Liver (tissue), 9 donors: Measurements from ENCODE around the gene ANKEF1. TPM values are rescaled to one million over a fixed set of nuclear protein-coding genes. Genes with fewer than 3 reads are reported as not detected.

Experiments used
- DNase-seq: peaks from one replicate; pipeline ENCODE4 v3.0.0-alpha.2; 2017; ENCODE audit warnings: low spot score
- H3K27ac ChIP-seq, 2 donors: one replicate each; pipeline ENCODE4 v1.7.0; 2013; ENCODE audit warnings: inconsistent platforms in 2 of 2, low read length in 2 of 2, control low read depth in 1 of 2, low read depth in 1 of 2, mild to moderate bottlenecking in 1 of 2
- H3K27me3 ChIP-seq, 4 donors: one replicate each; pipeline versions ENCODE4 v1.6.1 to v1.7.0; 2013; ENCODE audit warnings: low read length in 3 of 4, inconsistent platforms in 1 of 4, mild to moderate bottlenecking in 1 of 4, moderate library complexity in 1 of 4; ENCODE audit not compliant: control insufficient read depth in 4 of 4, insufficient read depth in 4 of 4
- H3K36me3 ChIP-seq, 4 donors: one replicate each; pipeline versions ENCODE4 v1.6.1 to v1.7.0; 2013; ENCODE audit warnings: low read length in 3 of 4, mild to moderate bottlenecking in 3 of 4, low read depth in 1 of 4, moderate library complexity in 1 of 4; ENCODE audit not compliant: control insufficient read depth in 4 of 4, insufficient read depth in 3 of 4
- H3K4me1 ChIP-seq, 4 donors: one replicate each; pipeline versions ENCODE4 v1.6.1 to v1.7.0; 2013; ENCODE audit warnings: low read length in 3 of 4, mild to moderate bottlenecking in 3 of 4, moderate library complexity in 1 of 4; ENCODE audit not compliant: control insufficient read depth in 4 of 4, insufficient read depth in 4 of 4
- H3K4me3 ChIP-seq, 3 donors: one replicate each; pipeline versions ENCODE4 v1.6.1 to v1.7.0; 2013; ENCODE audit warnings: low read length in 3 of 3, control low read depth in 1 of 3, low read depth in 1 of 3, mild to moderate bottlenecking in 1 of 3
- H3K9ac ChIP-seq, 2 donors: one replicate each; pipeline ENCODE4 v1.7.0; 2013; ENCODE audit warnings: low read length in 2 of 2, mild to moderate bottlenecking in 2 of 2, moderate library complexity in 2 of 2, control low read depth in 1 of 2, low read depth in 1 of 2
- H3K9me3 ChIP-seq, 4 donors: one replicate each; pipeline versions ENCODE4 v1.6.1 to v1.7.0; 2013; ENCODE audit warnings: low read length in 3 of 4; ENCODE audit not compliant: control insufficient read depth in 4 of 4
- ATF3 ChIP-seq: IDR thresholded peaks from 2 replicates; pipeline ENCODE4 v1.6.1; 2016; ENCODE audit warnings: antibody characterized with exemption
- EGR1 ChIP-seq, 2 donors: IDR thresholded peaks; 2 replicates each; pipeline ENCODE4 v1.6.1; 2016 to 2018; ENCODE audit warnings: antibody characterized with exemption in 2 of 2, low read depth in 2 of 2
- FOXA1 ChIP-seq: IDR thresholded peaks from 2 replicates; pipeline ENCODE4 v1.6.1; 2016; ENCODE audit warnings: antibody characterized with exemption
- GABPA ChIP-seq, 2 donors: IDR thresholded peaks in 1 of 2; conservative IDR thresholded peaks in 1 of 2; 2 replicates each; pipeline ENCODE4 v1.6.1; 2016; ENCODE audit warnings: antibody characterized with exemption in 2 of 2, mild to moderate bottlenecking in 1 of 2, moderate library complexity in 1 of 2
- HNF4A ChIP-seq, 2 donors: conservative IDR thresholded peaks; 2 replicates each; pipeline ENCODE4 v1.6.1; 2016; ENCODE audit warnings: antibody characterized with exemption in 2 of 2, mild to moderate bottlenecking in 2 of 2
- JUND ChIP-seq, 2 donors: IDR thresholded peaks; 2 replicates each; pipeline ENCODE4 v1.6.1; 2016; ENCODE audit warnings: antibody characterized with exemption in 2 of 2
- NR2F2 ChIP-seq: IDR thresholded peaks from 2 replicates; pipeline ENCODE4 v1.6.1; 2016; ENCODE audit warnings: antibody characterized with exemption
- RAD21 ChIP-seq, 2 donors: IDR thresholded peaks; 2 replicates each; pipeline ENCODE4 v1.6.1; 2016; ENCODE audit warnings: antibody characterized with exemption in 2 of 2, mild to moderate bottlenecking in 2 of 2
- REST ChIP-seq: IDR thresholded peaks from 2 replicates; pipeline ENCODE4 v1.6.1; 2016; ENCODE audit warnings: antibody characterized with exemption, mild to moderate bottlenecking
- RXRA ChIP-seq, 2 donors: IDR thresholded peaks; 2 replicates each; pipeline ENCODE4 v1.6.1; 2017 to 2018; ENCODE audit warnings: antibody characterized with exemption in 2 of 2, mild to moderate bottlenecking in 1 of 2
- SP1 ChIP-seq: IDR thresholded peaks from 2 replicates; pipeline ENCODE4 v1.6.1; 2018; ENCODE audit warnings: antibody characterized with exemption, mild to moderate bottlenecking
- polyA plus RNA-seq, 2 donors: library from polyadenylated mRNA; stranded (reverse) in 1 of 2; unstranded in 1 of 2; fragments of 200-250 nt in 1 of 2; fragments of >200 nt in 1 of 2; fragmentation: Nextera tagmentation in 1 of 2; extraction: Ambion mirVana in 1 of 2; gene quantifications; one replicate each; pipeline versions ENCODE4 v1.2.1 to v1.2.3, GENCODE V29; 2013 to 2015
- total RNA-seq, 2 donors: library from RNA; depleted of rRNA; stranded (reverse); fragments of >200 nt; gene quantifications; one replicate each; pipeline ENCODE4 v1.2.3, GENCODE V29; 2014
- TF ChIP-seq, protein P1 (sequence below): IDR thresholded peaks from 2 replicates; pipeline ENCODE4 v1.6.1; 2016; ENCODE audit warnings: antibody characterized with exemption
- TF ChIP-seq, protein P2 (sequence below): fragments of 150-350 bp; IDR thresholded peaks from 2 replicates; pipeline ENCODE4 v1.5.1; 2017; ENCODE audit warnings: improper control_type of control experiment, low read depth, low read length; ENCODE audit not compliant: missing input control
- TF ChIP-seq, protein P3 (sequence below): IDR thresholded peaks from 2 replicates; pipeline ENCODE4 v1.6.1; 2016; ENCODE audit warnings: antibody characterized with exemption
- donor health status: healthy.
- donor health status: healthy.
- donor health status: healthy.
- donor health status: healthy.
- donor health status: healthy.

The ANKEF1 gene
- total and polyA plus RNA-seq, 4 donors, result 1.6 to 5.1 (median 2.6) TPM

- H3K9ac ChIP-seq, result no peak overlapping the region
- H3K4me1 ChIP-seq, result no peaks in the 10 kb centered on the region
- H3K9me3 ChIP-seq, result no peaks in the 10 kb centered on the region
- no peak for DNase-seq
- no peak overlapping the region for H3K4me3 ChIP-seq
- no peaks in the 10 kb centered on the region for H3K36me3 ChIP-seq
- no peak overlapping the region for H3K27ac ChIP-seq
- TF ChIP-seq, protein P1, sequence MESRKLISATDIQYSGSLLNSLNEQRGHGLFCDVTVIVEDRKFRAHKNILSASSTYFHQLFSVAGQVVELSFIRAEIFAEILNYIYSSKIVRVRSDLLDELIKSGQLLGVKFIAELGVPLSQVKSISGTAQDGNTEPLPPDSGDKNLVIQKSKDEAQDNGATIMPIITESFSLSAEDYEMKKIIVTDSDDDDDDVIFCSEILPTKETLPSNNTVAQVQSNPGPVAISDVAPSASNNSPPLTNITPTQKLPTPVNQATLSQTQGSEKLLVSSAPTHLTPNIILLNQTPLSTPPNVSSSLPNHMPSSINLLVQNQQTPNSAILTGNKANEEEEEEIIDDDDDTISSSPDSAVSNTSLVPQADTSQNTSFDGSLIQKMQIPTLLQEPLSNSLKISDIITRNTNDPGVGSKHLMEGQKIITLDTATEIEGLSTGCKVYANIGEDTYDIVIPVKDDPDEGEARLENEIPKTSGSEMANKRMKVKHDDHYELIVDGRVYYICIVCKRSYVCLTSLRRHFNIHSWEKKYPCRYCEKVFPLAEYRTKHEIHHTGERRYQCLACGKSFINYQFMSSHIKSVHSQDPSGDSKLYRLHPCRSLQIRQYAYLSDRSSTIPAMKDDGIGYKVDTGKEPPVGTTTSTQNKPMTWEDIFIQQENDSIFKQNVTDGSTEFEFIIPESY, result no peak
- TF ChIP-seq JUND (IDR thresholded peaks at IDR 0.05) (no peak), REST (no peak), GABPA (IDR thresholded peaks at IDR 0.05 in 1 of 2, conservative IDR thresholded peaks at IDR 0.05 in 1 of 2) (no peak), HNF4A (conservative IDR thresholded peaks at IDR 0.05) (no peak), RAD21 (IDR thresholded peaks at IDR 0.05) (no peak), ATF3 (no peak), FOXA1 (no peak), RXRA (IDR thresholded peaks at IDR 0.05) (no peak), SP1 (no peak)
- TF ChIP-seq, protein P2, sequence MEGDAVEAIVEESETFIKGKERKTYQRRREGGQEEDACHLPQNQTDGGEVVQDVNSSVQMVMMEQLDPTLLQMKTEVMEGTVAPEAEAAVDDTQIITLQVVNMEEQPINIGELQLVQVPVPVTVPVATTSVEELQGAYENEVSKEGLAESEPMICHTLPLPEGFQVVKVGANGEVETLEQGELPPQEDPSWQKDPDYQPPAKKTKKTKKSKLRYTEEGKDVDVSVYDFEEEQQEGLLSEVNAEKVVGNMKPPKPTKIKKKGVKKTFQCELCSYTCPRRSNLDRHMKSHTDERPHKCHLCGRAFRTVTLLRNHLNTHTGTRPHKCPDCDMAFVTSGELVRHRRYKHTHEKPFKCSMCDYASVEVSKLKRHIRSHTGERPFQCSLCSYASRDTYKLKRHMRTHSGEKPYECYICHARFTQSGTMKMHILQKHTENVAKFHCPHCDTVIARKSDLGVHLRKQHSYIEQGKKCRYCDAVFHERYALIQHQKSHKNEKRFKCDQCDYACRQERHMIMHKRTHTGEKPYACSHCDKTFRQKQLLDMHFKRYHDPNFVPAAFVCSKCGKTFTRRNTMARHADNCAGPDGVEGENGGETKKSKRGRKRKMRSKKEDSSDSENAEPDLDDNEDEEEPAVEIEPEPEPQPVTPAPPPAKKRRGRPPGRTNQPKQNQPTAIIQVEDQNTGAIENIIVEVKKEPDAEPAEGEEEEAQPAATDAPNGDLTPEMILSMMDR, result no peak
- TF ChIP-seq, protein P3, sequence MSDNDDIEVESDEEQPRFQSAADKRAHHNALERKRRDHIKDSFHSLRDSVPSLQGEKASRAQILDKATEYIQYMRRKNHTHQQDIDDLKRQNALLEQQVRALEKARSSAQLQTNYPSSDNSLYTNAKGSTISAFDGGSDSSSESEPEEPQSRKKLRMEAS, result no peak
- H3K27me3 ChIP-seq, result no peaks in the 10 kb centered on the region
Observed at GRCh38 chr20:10079964-10080363, 45.2 kb downstream of the ANKEF1 start.

DNA sequence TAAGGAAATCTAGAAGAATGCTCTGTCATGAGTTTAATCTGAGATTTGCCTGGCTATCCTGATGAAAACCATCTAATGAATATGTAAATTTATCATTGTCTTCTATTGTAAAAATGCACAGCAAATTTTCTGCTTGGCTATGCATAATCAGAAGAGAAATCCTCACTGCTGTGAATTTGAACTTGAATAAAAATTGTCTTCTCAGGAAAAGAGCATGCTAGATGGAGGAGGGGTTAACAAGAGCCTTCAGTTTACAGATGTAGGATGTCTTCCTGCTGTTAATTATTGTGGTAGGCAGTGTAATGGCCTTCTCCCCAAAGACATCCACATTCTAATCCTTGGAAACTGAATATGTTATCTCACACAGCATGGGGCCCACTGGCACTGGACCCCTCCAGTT, 45.8 kb downstream of the ANKEF1 start:
- Histone ChIP-seq H3K9ac (no peak overlapping the region), H3K27me3 (no peaks in the 10 kb centered on the region), H3K9me3 (no peaks in the 10 kb centered on the region), H3K27ac (no peak overlapping the region), H3K4me1 (no peaks in the 10 kb centered on the region), H3K4me3 (no peak overlapping the region), H3K36me3 (no peaks in the 10 kb centered on the region)
- no peak for DNase-seq
- TF ChIP-seq NR2F2 (no peak), REST (no peak), HNF4A (conservative IDR thresholded peaks at IDR 0.05) (no peak), JUND (IDR thresholded peaks at IDR 0.05) (no peak), ATF3 (no peak), EGR1 (IDR thresholded peaks at IDR 0.05; ENCODE audit: low read depth in 2 of 2) (no peak), RAD21 (IDR thresholded peaks at IDR 0.05) (no peak)
- TF ChIP-seq, protein P3, result no peak
